HG02642 (cell line): Measurements from ENCODE around the gene POU6F2.
"Not testable (repeated sequence)": the region's sequence is repeated elsewhere in the genome, so short reads cannot be mapped to it uniquely, and the experiment has no call there.

ENCODE experiments used
- ATAC-seq: cut with Tn5 transposase; IDR thresholded peaks from one replicate; pipeline ENCODE4 v1.9.1; 2021; ENCODE audit warnings: mild to moderate bottlenecking; ENCODE audit not compliant: unreplicated experiment, poor library complexity

POU6F2 gene

DNA sequence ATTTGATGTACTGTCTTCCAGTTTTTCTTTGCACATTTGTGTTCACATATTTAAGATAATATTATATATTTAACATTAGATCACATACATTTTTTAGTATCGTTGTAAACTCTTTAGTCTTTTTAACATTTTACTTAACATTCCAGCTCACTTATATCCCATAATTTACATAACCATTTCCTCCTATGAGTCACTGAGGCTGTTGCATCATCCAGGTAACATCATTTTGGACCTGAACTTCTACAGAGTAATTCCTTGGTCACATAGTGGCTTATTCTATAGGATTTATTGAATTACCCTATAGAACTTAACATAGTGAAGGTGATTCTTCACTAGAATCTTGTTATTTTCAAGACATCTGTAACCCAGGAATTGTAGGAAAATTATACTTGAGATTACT lies 194.4 kb downstream of the POU6F2 start:
- no peak for ATAC-seq

DNA sequence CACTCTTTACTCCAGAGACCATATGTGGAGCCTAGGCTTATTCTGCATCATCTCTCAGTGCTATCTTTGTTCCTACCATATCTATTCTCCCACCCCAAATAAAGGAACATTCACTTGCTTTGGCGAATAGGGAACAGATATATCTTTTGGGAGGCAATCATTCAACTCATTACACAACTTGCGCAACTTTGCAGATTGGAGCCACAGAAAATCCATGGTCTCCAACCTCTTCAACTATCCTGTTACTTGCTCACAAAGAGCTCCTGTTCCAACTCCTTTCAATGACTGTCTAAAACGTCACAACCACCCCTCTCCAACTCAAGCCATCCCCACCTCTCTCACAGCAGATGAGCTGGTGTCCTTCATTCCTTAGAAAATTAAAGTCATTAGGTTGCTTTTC lies 203.7 kb downstream of the POU6F2 start:
- no peak for ATAC-seq

DNA sequence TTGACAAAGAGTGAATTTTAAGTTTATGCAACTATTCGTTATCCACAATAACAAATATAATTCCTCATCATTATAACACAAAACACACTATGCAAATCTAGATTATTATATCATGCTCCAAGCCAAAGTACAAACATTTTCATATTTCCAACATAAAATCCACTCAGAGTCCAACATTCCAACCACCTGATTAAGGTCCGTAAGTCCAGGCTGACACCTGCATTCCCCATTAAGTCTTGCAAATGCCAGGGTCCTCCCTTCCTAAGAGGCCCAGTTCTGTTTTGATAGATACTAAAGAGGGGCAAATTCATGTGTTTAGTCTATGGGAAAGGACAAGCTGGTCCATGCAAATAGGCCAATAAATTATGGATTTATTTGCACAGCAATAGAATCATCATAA lies 206.1 kb downstream of the POU6F2 start:
- no peak for ATAC-seq

DNA sequence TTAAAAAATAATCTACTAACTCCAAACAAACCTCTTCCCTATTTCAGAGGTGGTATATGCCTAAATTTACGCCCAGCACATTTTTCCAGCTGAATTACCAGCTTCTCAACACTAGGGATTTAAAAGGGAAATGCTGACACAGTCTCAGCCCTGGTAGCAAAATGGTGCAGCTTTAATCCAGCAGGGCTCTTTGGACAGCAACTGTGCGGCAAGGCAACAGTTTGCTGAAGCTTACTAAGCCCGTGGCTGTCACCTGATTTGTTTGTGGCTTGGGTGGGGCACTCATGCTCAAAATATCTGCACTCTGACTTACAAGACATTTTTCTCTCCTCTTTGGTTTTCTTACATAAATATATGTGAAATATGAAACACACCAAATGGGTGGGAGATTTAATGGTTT lies 206.7 kb downstream of the POU6F2 start:
- ATAC-seq = no peak

DNA sequence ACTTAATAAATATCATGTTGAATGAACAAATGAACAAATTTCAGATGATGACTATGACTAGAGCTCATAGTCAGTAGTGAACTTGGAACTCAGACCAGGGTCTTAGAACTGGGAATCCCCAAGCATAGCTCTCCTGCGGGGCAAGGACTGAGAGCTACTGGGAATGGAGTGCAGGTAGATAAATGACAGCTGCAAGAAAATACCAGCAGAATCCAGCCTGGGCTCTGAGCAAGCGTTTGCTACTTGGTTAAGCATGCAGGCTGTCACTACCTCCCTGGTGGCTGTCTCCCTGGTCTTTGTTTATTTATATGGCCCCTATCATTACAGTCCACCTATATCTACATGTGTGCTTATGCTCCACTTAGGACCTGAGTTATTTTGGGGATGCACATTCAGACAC lies 208.4 kb downstream of the POU6F2 start:
- no peak for ATAC-seq

DNA sequence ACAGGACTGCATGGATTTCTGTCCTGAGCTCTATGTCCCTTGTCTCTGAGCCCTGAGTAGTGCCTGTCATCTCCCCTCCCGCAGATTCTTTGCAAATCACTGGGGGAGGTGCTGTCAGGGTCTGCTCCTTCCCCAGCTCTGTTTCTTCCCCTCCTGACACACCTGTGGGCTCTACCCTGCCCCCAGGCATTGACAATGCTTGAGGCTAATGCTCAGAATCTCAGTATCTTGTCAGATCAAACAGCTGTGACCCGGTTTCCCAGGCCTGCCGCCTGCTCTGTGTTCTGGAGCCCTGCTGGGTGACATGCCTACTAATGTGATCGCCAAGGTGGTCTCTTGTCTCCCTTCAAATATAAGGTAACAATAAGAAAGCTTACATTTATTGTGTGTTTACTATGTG lies 209.0 kb downstream of the POU6F2 start:
- no peak for ATAC-seq

DNA sequence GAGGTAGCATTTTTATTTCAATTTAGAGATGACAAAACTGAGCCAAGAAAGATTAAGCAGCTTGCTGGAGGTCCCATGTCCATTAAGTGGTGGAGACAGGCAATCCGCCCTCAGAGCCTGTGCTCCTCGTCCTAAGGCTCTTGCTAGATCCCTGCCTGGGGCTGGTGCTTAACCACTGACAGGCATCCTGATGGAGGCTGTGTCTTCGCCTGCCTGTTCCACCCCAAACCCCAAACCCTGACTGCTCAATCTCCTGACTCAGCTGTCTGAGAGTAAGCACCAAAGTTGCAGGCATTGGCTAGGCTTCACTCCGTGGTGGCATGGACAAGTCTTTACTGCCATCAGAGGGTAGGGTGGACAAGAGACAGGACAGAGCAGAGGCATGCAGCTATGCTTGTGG lies 209.4 kb downstream of the POU6F2 start:
- no peak for ATAC-seq

DNA sequence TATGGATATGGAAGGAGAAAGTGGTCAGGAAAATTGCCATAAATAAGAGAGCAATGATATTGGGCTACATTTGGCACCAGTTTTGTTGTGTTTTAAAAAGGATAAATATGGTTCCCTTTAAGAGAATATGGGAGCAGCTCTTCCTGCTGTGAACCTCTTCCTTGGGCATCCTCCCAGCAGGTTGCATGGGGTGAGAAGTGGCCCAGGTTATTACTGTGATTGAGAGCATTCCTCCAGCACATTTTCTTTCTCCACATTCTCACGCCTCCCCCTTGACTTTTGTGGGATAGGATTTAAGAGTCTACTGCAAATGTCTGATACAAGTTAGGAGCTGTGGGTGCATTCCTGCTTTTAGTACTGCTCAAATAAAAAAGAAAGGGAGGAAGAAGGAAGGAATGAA lies 214.8 kb downstream of the POU6F2 start:
- ATAC-seq = no peak

DNA sequence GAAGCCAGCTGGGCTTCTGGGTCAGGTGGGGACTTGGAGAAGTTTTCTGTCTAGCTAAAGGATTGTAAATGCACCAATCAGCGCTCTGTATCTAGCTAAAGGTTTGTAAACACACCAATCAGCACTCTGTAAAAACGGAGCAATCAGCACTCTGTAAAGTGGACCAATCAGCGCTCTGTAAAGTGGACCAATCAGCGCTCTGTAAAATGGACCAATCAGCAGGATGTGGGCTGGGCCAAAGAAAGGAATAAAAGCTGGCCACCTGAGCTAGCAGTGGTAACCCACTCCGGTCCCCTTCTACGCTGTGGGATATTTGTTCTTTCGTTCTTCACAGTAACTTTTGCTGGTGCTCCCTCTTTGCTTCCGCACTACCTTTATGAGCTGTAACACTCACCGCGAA lies 216.7 kb downstream of the POU6F2 start:
- not testable (repeated sequence) for ATAC-seq

DNA sequence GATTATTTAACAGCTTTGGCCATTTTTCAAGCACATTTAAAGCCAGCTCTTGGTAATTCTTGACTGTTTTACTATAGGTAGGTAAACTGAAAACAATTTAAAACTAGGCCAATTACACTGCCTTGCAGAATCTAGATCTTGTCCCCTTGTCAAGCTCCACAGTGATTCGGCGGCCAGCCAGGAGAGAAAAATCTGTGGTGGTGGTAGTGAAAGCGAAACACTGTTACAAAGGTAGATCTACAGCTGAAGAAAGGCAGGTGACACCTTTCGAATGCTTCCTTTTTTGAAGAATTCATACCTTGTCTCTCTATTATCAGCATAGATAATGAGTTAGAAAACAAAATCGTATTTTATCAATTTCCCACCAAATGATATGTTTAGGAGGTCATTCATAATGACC lies 218.3 kb downstream of the POU6F2 start:
- no peak for ATAC-seq

DNA sequence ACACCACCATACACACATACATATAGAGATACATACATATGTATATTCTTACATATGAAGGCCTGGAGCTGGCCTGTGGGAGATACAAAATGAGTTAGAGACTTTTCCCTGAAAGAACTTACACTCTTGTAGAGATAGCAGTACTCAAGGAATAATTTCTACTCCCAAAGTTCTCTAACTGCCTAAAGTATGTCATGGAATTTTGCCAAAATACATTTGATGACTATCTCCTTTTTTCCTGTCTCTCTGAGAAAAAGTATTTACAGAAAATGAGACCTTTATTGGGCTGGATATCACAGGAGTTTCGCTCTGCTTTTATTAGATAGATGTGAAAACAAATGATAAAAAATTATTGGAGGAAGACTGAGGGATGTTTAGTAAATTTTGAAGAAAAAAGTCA lies 220.1 kb downstream of the POU6F2 start:
- ATAC-seq = no peak

DNA sequence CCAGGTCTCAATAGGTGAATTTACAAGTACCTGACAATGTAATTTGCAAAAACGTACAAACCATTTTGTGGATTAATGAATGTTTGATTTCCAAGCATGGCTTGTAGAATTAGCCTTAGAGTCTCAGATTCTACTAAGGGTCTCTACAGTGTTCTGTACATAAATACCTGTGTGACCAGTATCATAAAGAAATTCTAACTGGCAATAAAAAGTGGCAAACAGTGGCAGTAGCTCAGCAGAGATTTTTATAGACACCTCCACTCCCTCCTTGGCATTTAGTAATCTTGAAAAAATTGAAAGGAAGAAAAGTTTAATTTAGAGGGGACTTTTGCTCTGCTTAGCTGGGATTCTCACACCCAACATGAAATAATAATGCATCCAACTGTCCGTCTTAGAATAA lies 220.8 kb downstream of the POU6F2 start:
- ATAC-seq = no peak

DNA sequence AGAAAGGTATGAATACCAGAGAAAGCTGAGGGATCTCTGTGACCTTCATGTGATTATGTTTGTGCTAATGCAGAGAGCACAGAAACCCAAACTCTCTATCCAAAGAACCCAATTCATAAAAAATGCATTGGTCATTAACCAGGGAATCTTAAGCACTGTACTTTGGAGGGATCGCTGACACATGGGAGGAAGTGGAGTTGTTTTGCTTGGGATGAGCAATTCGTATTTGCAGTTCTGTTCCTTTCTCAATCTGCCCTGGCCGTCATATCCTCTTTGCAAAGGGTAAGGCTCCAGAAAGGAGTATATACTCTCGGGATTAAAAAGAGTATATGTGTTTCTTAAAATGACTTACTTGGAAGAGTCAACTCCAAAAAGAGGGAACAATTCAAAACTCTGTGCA lies 221.3 kb downstream of the POU6F2 start:
- no peak for ATAC-seq

DNA sequence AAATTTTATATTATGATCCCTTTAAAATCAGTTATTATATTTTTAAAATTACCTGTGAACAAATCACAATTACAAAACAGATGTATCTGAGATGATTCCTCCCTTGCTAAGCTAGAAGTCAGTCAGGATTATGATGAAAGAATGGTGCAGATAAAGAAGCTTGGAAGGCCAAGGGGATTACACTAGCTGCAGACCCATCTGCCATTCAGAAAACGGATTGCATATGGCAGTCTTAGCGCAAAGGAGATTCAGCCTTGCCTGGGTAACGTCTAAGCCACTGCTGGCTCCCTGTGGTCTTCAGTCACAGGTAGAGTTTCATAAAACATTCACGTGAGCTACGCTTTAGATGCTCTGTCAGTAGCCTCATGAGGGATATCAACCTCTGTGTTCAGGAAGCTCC lies 222.2 kb downstream of the POU6F2 start:
- no peak for ATAC-seq

DNA sequence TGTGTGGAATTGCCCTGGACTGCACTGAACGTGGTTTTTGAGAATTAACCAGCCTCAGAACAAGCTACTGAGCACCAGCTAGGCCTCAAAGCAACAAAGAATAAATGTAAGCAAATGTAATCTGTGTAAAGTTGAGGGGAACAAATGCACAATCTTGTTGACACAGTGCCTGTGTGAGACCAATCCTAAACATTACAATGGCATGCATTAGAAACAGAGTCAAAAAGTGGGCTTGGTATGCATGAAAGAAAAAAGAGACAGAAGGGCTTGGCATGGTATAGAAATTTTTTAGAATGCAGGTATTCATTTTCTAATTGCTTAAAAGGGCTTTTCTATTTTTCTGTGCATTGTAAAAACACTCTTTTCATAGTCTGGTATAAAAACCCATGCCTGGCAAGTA lies 224.3 kb downstream of the POU6F2 start:
- ATAC-seq = no peak

DNA sequence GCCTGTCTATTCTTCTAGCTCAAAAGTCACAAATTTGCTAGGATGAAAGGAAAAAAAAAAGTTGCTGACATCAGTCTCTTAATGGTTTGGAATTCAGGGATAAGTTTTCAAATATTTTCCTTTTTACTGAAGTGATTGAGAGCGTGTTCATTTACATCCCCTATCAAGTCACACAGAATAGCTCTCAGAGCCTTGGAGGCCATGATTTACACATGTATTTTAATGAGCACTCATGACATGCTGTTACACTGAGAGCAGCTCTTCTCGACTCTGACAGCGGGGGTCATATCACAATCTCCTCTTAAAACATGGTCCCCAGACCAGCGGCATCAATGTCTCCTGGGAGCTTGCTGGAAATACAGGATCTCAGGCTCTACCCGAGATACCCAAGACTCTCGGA lies 232.7 kb downstream of the POU6F2 start:
- no peak for ATAC-seq

DNA sequence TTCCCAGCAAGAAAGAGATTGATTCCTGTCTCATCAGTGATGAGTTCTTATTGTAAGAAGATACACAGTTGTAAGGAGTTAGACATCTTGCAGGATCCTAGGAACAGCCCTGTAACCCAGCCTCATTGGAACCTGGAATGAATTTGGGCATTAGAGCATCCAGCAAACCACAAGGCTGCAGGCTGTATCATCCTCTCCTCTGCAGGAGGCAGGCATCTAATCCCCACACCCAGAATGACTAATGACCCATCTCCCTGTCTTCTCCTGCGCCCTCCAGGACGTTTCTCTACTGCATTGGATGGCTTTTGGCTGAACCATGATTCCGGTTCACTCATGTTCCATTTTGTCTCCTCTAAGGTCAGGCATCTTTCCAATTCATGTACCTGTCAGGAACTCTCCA lies 233.9 kb downstream of the POU6F2 start:
- ATAC-seq = no peak

DNA sequence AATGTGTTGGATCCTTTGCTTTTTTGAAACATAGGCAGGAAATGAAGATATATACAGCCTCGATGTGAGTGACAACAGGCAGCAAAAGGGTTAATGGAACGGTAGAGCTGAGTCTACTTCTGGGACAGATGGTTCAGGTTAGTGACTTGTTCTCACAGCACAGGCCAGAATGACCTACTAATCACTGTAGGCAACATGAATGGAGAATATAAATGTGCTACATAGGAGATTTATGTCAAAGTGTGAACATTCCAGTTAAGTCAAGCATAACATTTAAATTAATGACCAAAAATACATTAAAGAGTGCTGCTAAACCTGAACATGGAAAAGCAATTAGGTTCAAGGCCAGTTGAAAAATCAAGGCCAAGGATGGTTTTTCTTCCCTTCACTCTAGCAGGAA lies 235.2 kb downstream of the POU6F2 start:
- ATAC-seq = no peak

DNA sequence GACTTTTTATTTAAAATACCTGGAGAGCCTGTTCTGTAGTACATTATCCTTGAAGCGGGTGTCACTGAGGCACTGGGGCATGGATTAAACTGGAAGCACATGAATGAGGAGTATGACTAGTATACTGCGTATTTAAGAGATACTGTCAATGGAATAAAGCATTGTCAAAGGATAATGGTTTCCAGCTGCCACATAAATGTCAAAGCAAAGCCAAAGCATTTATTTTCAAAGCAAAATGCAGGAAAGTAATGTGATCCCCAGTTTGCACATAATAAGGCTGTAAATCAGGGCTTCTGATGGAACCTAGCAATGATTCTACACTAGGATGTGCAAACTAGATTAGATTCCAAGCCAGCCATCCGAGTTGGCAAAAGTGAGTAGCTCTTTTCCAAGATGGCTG lies 240.1 kb downstream of the POU6F2 start:
- no peak for ATAC-seq

DNA sequence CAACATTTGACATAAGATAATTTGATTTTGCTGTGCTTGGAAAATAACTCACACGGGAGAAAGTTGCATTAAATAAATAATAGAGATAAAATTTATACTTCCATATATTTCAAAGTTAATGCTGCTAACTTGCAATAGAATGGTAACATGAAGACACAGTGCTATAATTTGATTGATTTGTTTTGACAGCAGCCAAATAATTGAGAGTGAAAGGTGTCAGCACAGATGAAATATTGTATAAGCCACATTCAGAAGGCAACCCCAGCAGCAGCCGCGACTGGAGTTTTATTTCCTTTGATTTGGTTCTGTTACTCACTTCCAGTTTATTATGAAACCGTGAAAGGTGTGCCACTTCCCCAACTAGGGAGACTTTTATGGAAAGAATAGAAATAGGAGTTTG lies 242.2 kb downstream of the POU6F2 start:
- ATAC-seq = no peak

DNA sequence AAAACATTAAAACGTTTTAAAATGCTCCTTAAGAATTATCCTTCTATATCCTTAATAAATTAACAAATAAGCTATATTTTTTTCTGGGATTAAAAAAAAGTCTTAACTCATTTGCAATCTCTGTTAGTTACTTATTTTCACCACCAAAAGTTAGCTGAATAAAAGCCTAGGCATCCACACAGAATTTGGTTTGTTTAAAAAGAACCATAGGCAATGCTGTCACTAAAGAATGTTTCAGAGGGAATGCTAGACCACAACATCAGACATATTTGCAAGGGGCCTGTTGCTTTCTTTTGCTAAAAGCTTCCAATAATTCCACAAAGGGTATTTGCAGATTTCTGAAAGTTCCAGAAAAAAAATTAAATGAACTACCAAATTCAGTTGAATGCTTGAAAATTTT lies 244.2 kb downstream of the POU6F2 start:
- ATAC-seq = no peak

DNA sequence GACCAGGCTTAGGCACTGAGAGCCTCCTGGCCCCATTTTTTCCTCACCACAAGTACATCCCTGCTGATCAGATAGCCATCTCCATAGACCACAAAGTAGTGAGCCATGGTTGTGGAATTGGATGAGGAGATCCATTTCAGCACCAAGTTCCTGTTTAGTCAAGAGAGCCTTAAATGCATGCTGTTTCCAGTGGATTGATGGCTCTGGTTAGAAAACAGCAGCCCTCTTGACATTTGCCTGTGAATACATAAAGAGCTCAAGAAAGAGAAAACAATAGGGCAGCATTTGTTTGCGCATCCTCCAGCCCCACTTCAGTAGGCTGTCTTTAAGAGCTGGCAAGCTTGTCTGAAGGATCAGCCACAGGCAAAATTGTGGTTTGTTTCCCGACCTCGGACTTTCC lies 251.2 kb downstream of the POU6F2 start:
- no peak for ATAC-seq

DNA sequence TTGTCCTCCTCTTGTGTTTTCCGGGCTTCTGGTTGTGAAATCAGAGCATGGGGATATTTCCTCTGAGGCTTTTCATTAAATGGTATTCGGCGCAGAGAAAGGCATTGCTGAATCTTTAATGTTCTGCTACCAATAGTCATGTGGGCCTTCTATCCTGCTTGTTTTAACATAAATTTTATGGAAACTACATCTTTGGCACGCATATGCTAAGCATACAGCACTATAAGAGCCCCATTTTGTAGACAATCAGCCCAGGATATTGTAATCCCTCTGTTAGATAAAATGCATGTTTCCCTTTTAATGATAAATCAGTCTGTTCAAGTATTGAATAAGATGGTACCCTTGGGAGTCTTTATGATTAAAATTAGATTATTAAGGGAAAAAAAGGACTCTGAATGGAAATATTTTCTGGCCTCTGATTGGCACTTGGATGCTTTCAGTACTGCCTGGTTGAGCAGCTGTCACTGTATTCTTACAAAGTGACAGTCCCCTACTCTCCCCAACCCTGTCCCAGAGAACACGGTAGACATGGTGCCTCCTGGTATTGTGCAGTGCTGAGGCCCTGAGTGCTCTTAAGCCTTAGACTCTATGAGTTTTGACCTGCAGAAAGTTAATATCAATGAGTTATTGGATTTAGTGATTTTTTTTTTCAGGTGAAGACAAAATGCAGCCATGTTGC lies 256.3 kb downstream of the POU6F2 start:
- no peak for ATAC-seq
